GM18517 (cell line): Measurements from ENCODE around the gene SLC39A7.

Experiments
- ATAC-seq: cut with Tn5 transposase; IDR thresholded peaks from one replicate; pipeline ENCODE4 v1.9.1; 2021; ENCODE audit warnings: mild to moderate bottlenecking, moderate library complexity; ENCODE audit not compliant: unreplicated experiment

Gene SLC39A7

GRCh38 chr6:33189625-33190448 is 10.8 kb upstream of the SLC39A7 start:
- ATAC-seq = no peak

GRCh38 chr6:33190504-33191107 is 10.1 kb upstream of the SLC39A7 start:
- ATAC-seq = no peak

GRCh38 chr6:33191383-33192104 is 9.1 kb upstream of the SLC39A7 start:
- no peak for ATAC-seq

GRCh38 chr6:33192105-33192646 is 8.5 kb upstream of the SLC39A7 start, which contains the start of gene COL11A2:
TSS of gene COL11A2 (minus strand) at chr6:33192467. CDS start at chr6:33192240, 227 bp downstream.
- no peak for ATAC-seq

- ATAC-seq = no peak
Observed at GRCh38 chr6:33192671-33193602, 7.7 kb upstream of the SLC39A7 start.

GRCh38 chr6:33193619-33194018 is 7.0 kb upstream of the SLC39A7 start:
- no peak for ATAC-seq

GRCh38 chr6:33194431-33194979 is 6.2 kb upstream of the SLC39A7 start:
- ATAC-seq = no peak

- no peak for ATAC-seq
Observed at GRCh38 chr6:33195304-33196165, 5.1 kb upstream of the SLC39A7 start.

GRCh38 chr6:33197431-33198048 is 3.1 kb upstream of the SLC39A7 start:
- no peak for ATAC-seq

GRCh38 chr6:33198159-33198852 is 2.4 kb upstream of the SLC39A7 start:
- no peak for ATAC-seq

- no peak for ATAC-seq
Observed at GRCh38 chr6:33198853-33199436, 1.7 kb upstream of the SLC39A7 start.

- peak; percentile 8 for ATAC-seq
Observed at GRCh38 chr6:33199687-33200218, 914 bp upstream of the SLC39A7 start.

GRCh38 chr6:33201147-33201545 is 479 bp downstream of the SLC39A7 start:
- no peak for ATAC-seq

- no peak for ATAC-seq
Observed at GRCh38 chr6:33201935-33202334, 1.3 kb downstream of the SLC39A7 start.

GRCh38 chr6:33202799-33203198 is 2.1 kb downstream of the SLC39A7 start:
- no peak for ATAC-seq

- no peak for ATAC-seq
Observed at GRCh38 chr6:33203443-33204164, 2.9 kb downstream of the SLC39A7 start.

GRCh38 chr6:33204165-33204414 is 3.4 kb downstream of the SLC39A7 start:
- no peak for ATAC-seq
